A172 (cell line): ENCODE results near the gene MCM9. TPM values are rescaled to one million over a fixed set of nuclear protein-coding genes. Genes with fewer than 3 reads are reported as not detected.
"Not testable (repeated sequence)": the region's sequence is repeated elsewhere in the genome, so short reads cannot be mapped to it uniquely, and the experiment has no call there.

Experiments used
- DNase-seq: peaks from one replicate; pipeline ENCODE4 v3.0.0-alpha.2; 2015; ENCODE audit warnings: low spot score
- total RNA-seq: library from RNA; depleted of rRNA; stranded (reverse); fragments of >200 nt; shearing (Covaris generic); gene quantifications from 2 replicates; pipeline ENCODE4 v1.2.3, GENCODE V29; 2014

The MCM9 gene
- total RNA-seq, 1 experiment from 2014 or later, result 5.1 TPM

- DNase-seq, result peak; percentile 75
Observed at GRCh38 chr6:118800394-118801071, 134.4 kb downstream of the MCM9 start.

- no peak for DNase-seq
Observed at GRCh38 chr6:118799826-118800225, 135.1 kb downstream of the MCM9 start.

- not testable (repeated sequence) for DNase-seq
Observed at GRCh38 chr6:118796548-118796947, 138.4 kb downstream of the MCM9 start.

GRCh38 chr6:118791499-118791898 is 143.5 kb downstream of the MCM9 start:
- no peak for DNase-seq

- DNase-seq, result no peak
Observed at GRCh38 chr6:118789954-118790353, 145.0 kb downstream of the MCM9 start.

- DNase-seq, result no peak
Observed at GRCh38 chr6:118789419-118789818, 145.5 kb downstream of the MCM9 start.

- no peak for DNase-seq
Observed at GRCh38 chr6:118788702-118789101, 146.3 kb downstream of the MCM9 start.

- no peak for DNase-seq
Observed at GRCh38 chr6:118787724-118788423, 147.1 kb downstream of the MCM9 start.

GRCh38 chr6:118786596-118787453 is 148.1 kb downstream of the MCM9 start:
- DNase-seq, result no peak

- no peak for DNase-seq
Observed at GRCh38 chr6:118785601-118786000, 149.4 kb downstream of the MCM9 start.

- DNase-seq, result no peak
Observed at GRCh38 chr6:118784641-118785164, 150.3 kb downstream of the MCM9 start.

- DNase-seq, result no peak
Observed at GRCh38 chr6:118783931-118784550, 150.9 kb downstream of the MCM9 start.

- no peak for DNase-seq
Observed at GRCh38 chr6:118782651-118783050, 152.3 kb downstream of the MCM9 start.

- DNase-seq, result no peak
Observed at GRCh38 chr6:118781897-118782296, 153.1 kb downstream of the MCM9 start.

GRCh38 chr6:118780668-118781067 is 154.3 kb downstream of the MCM9 start:
- DNase-seq, result no peak

GRCh38 chr6:118776607-118777549 is 158.1 kb downstream of the MCM9 start:
- peak; percentile 75 for DNase-seq

GRCh38 chr6:118775381-118775780 is 159.6 kb downstream of the MCM9 start:
- DNase-seq, result no peak

- no peak for DNase-seq
Observed at GRCh38 chr6:118774581-118774980, 160.4 kb downstream of the MCM9 start.

- DNase-seq, result no peak
Observed at GRCh38 chr6:118772886-118773285, 162.1 kb downstream of the MCM9 start.

- DNase-seq, result no peak
Observed at GRCh38 chr6:118771253-118771652, 163.7 kb downstream of the MCM9 start.

GRCh38 chr6:118770835-118771234 is 164.1 kb downstream of the MCM9 start:
- no peak for DNase-seq
